Fibroblast of skin of scalp (primary cell): ENCODE results near the gene TLL2.

ENCODE experiments used
- DNase-seq: peaks from one replicate; pipeline ENCODE4 v3.0.0-alpha.2; 2013

TLL2 gene

GRCh38 chr10:96507044-96507443 is 6.7 kb downstream of the TLL2 start:
- DNase-seq = no peak

- no peak for DNase-seq
Observed at GRCh38 chr10:96505150-96506136, 8.3 kb downstream of the TLL2 start.

- DNase-seq = peak; percentile 55
Observed at GRCh38 chr10:96502561-96503282, 11.0 kb downstream of the TLL2 start.

DNA sequence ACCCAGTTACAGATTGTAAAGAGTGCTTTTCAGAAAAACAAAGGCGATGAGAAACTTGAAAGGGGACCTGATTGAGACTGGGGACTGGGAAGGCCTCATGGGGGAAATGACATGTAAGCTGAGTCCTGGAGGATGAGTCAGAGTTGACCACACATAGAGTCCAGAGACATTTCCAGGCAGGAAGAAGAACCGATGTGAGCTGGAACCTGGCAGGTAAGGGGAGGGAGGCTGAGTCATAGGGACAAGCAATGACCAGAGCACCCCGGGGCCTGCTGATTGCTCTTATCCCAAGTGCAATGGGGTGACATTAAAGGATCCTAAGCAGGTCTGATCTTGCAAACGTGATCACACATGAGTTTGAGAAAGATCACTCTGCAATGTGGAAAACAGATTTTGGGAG is 11.7 kb downstream of the TLL2 start:
- DNase-seq = no peak

DNA sequence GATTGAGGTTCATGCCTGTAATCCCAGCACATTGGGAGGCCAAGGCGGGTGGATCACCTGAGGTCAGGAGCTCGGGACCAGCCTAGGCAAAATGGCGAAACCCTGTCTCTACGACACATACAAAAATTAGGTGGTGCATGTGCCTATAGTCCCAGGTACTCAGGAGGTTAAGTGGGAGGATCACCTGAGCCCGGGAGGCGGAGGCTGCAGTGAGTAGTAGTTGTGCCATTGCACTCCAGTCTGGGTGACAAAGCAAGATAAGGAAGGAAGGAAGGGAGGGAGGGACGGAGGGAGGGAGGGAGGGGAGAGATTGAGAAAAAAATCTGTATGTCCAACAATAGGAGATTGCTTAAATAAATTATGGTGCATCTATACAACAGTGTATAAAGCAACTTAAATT is 13.2 kb downstream of the TLL2 start:
- DNase-seq = no peak

DNA sequence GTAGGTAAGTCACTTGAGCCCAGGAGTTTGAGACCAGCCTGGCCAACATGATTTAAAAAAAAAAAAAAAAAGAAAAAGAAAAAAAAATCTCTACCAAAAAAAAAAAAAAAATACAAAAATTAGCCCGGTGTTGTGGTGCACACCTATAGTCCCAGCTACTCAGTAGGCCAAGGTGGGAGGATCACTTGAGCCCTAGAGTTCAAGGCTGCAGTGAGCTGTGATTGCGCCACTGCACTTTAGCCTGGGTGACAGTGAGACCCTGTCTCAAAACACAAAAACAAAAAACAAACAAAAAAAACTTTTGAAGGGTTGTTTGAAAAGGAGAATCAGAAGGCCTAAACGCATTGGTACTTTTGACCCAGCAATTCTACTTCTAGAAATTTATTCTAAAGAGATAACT is 13.7 kb downstream of the TLL2 start:
- no peak for DNase-seq

DNA sequence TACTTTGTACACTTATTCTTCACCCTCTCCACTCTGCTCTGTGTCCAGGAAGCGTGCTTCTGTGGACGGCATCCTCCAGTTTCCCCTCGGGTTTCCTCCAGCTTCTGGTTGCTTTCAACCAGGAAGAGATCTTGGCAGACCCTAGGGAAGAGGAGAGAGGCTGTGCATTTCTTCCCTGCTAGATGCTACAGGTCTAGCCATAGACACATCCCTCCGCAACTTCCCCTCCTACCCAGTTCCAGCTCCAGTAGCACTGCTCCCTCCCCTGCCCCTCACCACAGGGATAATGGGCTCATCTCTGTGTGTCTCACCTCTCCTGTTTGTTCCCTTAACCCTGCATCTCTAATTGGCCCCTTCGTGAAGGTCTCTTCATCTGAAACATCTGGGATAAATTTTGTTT is 16.3 kb downstream of the TLL2 start:
- DNase-seq = no peak

- peak; percentile 44 for DNase-seq
Observed at GRCh38 chr10:96496281-96496925, 17.3 kb downstream of the TLL2 start.

- DNase-seq = no peak
Observed at GRCh38 chr10:96495544-96495943, 18.2 kb downstream of the TLL2 start.

DNA sequence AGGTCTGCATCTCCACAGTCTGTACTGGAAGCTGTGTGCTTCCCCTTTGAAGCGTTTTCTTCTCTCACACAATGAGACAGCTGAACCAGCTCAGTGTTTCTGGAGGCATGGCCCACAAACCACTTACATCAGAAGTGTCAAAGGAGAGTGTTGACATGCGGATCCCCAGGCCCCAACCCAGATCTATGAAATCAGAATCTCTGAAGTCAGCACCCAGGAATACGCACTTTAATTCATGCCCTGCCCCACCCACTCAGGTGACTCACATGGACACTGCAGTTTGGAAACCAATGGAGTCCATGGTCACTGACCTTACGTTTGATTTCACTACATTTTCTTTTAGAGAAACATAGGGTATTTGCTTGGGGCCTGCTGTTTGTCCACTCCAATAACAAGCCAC is 19.0 kb downstream of the TLL2 start:
- DNase-seq = no peak

GRCh38 chr10:96493871-96494525 is 19.7 kb downstream of the TLL2 start:
- no peak for DNase-seq

- no peak for DNase-seq
Observed at GRCh38 chr10:96493254-96493653, 20.5 kb downstream of the TLL2 start.

GRCh38 chr10:96491303-96491702 is 22.4 kb downstream of the TLL2 start:
- no peak for DNase-seq

- peak; percentile 43 for DNase-seq
Observed at GRCh38 chr10:96488161-96488935, 25.4 kb downstream of the TLL2 start.

GRCh38 chr10:96482815-96483588 is 30.7 kb downstream of the TLL2 start:
- no peak for DNase-seq

- no peak for DNase-seq
Observed at GRCh38 chr10:96478355-96478754, 35.4 kb downstream of the TLL2 start.

DNA sequence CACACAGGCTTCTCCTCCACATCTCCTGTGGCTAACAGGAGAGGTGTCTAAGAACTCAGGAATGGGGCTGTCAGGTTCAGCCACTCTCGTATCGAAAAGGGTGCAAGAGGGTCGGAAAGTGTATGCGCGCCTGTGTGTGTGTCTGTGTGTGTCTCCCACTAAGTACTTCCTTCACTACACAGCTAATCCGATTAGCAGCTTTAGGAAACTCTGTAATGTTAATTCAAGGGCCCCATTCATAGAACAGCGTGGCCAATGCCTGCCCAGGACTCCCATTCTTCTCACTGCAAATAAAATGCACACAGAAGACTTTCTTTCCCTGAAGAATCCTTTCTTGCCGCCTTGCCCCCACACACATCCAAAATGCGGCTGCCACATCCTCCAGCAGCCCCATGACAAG is 39.9 kb downstream of the TLL2 start:
- DNase-seq = no peak

GRCh38 chr10:96470116-96470743 is 43.5 kb downstream of the TLL2 start:
- peak; percentile 27 for DNase-seq

DNA sequence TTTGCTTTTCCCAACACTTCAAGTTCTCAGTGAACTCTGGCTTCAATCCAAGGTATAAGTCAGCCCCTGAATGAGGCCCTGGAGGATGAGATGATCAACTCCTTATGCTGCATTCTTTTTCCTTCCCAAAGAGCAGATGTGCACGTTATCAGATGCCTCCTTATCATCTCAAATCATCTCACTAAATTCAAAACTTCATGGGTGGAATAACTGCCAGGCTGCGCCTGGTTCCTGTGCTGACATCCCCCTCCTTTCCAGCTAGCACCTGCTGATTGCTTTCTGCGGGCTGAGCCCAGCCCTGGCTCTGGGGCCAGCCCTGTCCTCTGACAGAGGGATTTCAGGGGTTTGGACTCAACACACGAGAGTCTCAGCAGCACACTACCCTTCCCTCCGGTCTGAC is 44.9 kb downstream of the TLL2 start:
- no peak for DNase-seq

- no peak for DNase-seq
Observed at GRCh38 chr10:96465599-96465998, 48.1 kb downstream of the TLL2 start.

GRCh38 chr10:96463562-96463961 is 50.2 kb downstream of the TLL2 start:
- no peak for DNase-seq
